Measurements from ENCODE around the gene GTPBP4. TPM values are rescaled to one million over a fixed set of nuclear protein-coding genes. Genes with fewer than 3 reads are reported as not detected.

The GTPBP4 gene
- total and polyA plus RNA-seq, 2 of the 13 experiments (the other 11 are each of a cell fraction or from before 2014, with no cell fraction given): 24.1 to 85.5 TPM

- TF ChIP-seq TFAP4 (IDR thresholded peaks at IDR 0.05; ENCODE audit: borderline replicate concordance, low read depth) (peak; percentile 24; the same call in 1 of the 2 replicates), ZSCAN30 (CRISPR knock-in tag; IDR thresholded peaks at IDR 0.05) (no peak), DRAP1 (CRISPR knock-in tag; IDR thresholded peaks at IDR 0.05) (0 out of 2 replicates have a peak, but pooled peaks have one; percentile 20), STAG1 (CRISPR knock-in tag; IDR thresholded peaks at IDR 0.05) (no peak), TBX3 (IDR thresholded peaks at IDR 0.05; ENCODE audit: borderline replicate concordance) (peak; percentile 85), TFDP2 (CRISPR knock-in tag; IDR thresholded peaks at IDR 0.05) (peak; percentile 51; the same call in 1 of the 2 replicates), BATF2 (CRISPR knock-in tag; IDR thresholded peaks at IDR 0.05) (peak; percentile 69; the same call in 1 of the 2 replicates), ZNF432 (CRISPR knock-in tag; IDR thresholded peaks at IDR 0.05; ENCODE audit: borderline replicate concordance) (no peak), ZSCAN5A (CRISPR knock-in tag; IDR thresholded peaks at IDR 0.05; ENCODE audit: borderline replicate concordance) (no peak), MBNL3 (CRISPR knock-in tag; conservative IDR thresholded peaks at IDR 0.05) (no peak), MTA1 (CRISPR knock-in tag; IDR thresholded peaks at IDR 0.05; ENCODE audit: borderline replicate concordance) (no peak), HMGXB3 (CRISPR knock-in tag; IDR thresholded peaks at IDR 0.05; ENCODE audit: borderline replicate concordance) (no peak), ZNF652 (CRISPR knock-in tag; IDR thresholded peaks at IDR 0.05; ENCODE audit: borderline replicate concordance, low read depth) (no peak), SALL1 (CRISPR knock-in tag; IDR thresholded peaks at IDR 0.05) (peak; percentile 61), CCDC6 (CRISPR knock-in tag; IDR thresholded peaks at IDR 0.05) (peak; percentile 86; the same call in 1 of the 2 replicates), FIP1L1 (IDR thresholded peaks at IDR 0.05; ENCODE audit: borderline replicate concordance, insufficient read depth, low read depth, low read length) (no peak), RAD21 (CRISPR knock-in tag; IDR thresholded peaks at IDR 0.05) (peak; percentile 5; the same call in 1 of the 2 replicates)
These were observed 68.3 kb downstream of the GTPBP4 start, which contains the start of gene WDR37 (continued) for GRCh38 chr10:1056326-1057105.

All from HepG2 (cell line).